ENCODE results near the gene SKIDA1. TPM values are rescaled to one million over a fixed set of nuclear protein-coding genes. Genes with fewer than 3 reads are reported as not detected.

The SKIDA1 gene
- polyA plus RNA-seq, 3 donors from 2014 or later, result not detected

DNA sequence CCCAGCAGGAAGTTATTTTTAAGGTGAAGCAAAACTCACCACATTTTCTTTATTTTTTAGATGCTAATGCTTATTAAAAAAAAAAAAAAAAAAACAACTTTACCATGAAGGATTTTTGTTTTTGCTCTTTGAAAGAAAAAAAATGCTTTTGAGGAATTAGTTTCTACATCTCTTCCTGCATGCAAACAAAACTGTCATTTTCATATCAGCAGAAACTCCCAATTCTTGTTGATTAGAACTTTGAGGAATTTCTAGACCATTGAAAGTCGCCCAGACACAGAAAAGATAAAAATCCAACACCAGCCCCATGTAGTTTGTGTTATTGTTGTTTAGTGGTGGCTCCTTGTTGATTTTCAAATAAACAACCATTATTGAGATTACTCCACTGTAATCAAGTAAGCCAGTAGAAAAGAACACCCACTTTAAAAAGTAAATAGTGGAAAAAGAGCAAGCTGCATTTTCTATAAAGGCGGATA, 14.3 kb downstream of the SKIDA1 start:
- Mint-ChIP-seq H3K36me3 (no peaks in the 10 kb centered on the region), H3K4me3 (no peak overlapping the region), H3K4me1 (peaks cover 4 to 6% of the 10 kb centered on the region in 2 donors), H3K27ac (no peak overlapping the region), H3K9me3 (peaks cover 0 to 2% (median 0%) of the 10 kb centered on the region in 6 donors), H3K27me3 (ENCODE audit: low read depth in 3 of 3) (peaks cover 17 to 29% (median 28%) of the 10 kb centered on the region in 3 donors)
- no peak for DNase-seq

DNA sequence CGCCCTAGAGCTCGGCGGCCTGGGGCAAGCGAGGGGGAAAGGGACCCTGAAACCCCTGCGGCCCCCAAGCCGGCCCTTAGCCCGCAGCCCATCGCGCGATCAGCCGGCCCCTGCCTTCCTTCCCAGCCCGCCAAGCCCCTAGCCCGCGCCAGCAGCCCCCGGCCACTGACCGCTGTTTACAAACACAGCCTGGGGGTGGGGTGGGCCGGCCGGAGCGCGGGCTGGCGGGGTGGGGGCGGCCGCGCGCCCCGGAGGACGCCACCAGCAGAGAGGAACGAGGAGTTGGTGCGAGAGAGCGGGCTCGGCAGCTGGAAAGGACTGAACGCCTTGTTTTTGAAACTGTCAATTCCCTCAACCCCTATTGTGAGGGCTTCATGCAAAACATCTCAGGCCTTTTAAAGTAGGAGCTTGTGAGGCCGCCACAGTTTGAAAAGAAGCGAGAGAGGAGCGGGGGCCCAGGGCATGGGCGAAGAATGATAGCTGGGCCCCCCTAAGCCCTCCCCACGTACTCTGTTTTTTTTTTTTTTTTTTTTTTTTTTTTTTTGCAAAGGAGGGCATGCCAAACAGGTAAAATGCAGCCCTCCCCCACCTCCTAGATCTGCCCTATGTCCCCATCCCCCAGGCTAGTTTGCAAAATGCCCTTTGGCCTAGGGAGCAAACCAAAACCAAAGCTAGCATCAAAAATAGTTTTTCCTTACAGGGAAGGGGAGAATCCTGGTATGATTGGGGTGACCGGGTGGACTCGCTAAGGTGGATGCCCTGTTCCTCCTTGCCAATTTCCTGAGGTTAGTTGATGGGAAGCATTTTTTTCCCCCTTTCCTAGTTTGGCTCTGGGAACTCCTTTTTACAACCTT, 15.0 kb downstream of the SKIDA1 start:
- no peak for DNase-seq
- H3K9me3 Mint-ChIP-seq, result peaks cover 0 to 2% (median 0%) of the 10 kb centered on the region in 6 donors
- H3K27ac Mint-ChIP-seq, result no peak overlapping the region
- peaks cover 10 to 23% (median 21%) of the 10 kb centered on the region in 3 donors for H3K27me3 Mint-ChIP-seq (ENCODE audit: low read depth in 3 of 3)
- no peak overlapping the region for H3K4me3 Mint-ChIP-seq
- no peaks in the 10 kb centered on the region for H3K36me3 Mint-ChIP-seq
- H3K4me1 Mint-ChIP-seq, result no peaks in the 10 kb centered on the region

DNA sequence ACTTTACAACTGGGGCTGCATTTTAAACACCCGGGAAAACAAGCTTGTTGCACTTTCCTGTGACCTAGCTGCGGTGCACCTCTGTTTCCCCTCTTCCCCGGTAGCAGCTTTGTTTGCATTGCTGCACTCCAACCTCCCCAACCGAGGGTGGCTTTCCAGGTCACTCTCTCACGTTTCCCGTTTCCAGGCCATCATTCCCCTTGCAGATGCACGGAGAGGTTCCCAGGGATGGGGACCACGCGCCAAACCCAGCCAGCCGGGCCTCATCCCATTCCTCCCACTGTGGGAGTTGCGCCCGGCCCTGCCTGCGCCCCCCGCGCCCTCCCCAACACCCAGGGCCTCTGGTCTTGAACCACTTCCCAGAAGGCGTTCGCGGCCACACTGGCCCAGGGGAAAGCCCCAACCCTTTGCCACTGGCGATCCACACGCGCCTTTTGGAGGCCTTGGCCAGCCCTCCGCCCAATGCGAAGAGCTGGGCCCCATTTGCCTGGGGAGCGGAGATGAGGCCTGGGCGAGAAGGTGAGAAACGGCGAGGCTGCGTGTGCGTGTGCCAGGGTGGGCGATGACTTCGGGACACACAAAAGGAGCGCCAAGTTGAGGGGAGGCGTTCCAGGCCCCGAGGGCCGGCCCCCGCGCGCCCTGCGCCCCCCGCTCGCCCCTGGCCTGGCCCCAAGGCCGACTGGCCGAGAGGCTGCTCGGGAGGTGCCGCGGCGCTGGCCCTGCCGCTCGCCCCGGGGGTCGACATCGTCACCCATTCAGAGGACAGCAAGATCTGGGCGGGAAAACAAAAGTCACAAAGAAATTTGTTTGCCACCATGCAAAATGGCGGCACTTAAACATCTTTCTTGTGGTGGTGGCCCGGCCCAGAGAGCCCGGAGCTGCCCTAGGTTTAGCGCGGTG, 15.9 kb downstream of the SKIDA1 start:
- Mint-ChIP-seq H3K27ac (no peak overlapping the region), H3K9me3 (peaks cover 0 to 2% (median 0%) of the 10 kb centered on the region in 6 donors), H3K4me1 (no peaks in the 10 kb centered on the region), H3K36me3 (no peaks in the 10 kb centered on the region), H3K4me3 (no peak overlapping the region), H3K27me3 (ENCODE audit: low read depth in 3 of 3) (peaks cover 11 to 26% (median 20%) of the 10 kb centered on the region in 3 donors)
- no peak for DNase-seq

DNA sequence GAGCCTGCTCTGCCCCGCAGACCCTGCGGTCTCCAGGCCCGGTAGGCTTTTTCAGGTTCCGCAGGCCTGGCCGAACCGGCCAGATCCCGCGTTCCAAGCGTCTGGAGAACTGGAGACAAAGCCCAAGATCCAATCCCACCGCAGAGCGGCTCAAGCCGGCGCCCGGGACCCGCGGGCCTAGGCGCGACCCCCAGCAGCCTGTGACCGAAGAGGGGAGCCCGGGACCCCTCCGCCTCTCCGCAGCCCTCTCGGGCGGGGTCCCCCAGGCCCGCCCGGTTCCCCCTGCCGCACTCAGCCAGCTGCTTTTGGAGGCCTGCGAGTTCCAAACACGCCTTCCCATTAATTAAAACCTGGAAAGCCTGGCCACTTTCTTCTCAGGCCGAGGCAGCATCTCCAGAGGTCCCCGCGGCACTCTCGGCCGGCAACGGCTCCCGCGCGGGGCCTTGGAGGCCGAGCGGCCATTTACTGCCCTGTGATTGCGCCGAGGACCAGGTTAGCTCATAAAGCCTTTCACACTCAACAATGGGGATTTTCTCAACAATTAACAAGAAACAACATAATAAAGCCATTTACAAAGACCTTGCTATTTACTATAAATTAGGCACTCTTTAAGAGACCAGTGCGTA, 16.7 kb downstream of the SKIDA1 start:
- Mint-ChIP-seq H3K27ac (no peak overlapping the region), H3K27me3 (ENCODE audit: low read depth in 3 of 3) (peaks cover 12 to 26% (median 22%) of the 10 kb centered on the region in 3 donors), H3K4me1 (no peaks in the 10 kb centered on the region), H3K4me3 (no peak overlapping the region), H3K36me3 (no peaks in the 10 kb centered on the region), H3K9me3 (peaks cover 0 to 2% (median 0%) of the 10 kb centered on the region in 6 donors)
- no peak for DNase-seq

DNA sequence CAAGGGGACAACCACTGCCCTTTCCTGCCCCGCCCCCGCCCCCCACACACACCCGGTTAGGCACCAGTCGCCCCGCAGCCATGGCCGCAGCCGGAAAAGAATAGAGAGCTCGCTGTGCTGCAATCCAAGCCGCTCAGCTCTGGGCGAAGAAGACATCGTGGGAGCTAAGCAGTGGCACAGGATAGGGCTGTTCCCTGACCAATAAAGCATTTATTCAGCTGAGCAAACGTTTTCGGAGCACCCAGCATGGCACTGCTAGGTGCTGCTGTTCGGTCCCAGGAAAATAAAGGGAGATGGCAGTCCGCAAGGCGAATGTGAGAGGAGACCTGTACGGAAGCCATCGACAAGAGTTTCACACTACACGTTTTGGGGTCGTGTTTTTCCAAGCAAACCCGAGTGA, 18.3 kb downstream of the SKIDA1 start:
- H3K4me3 Mint-ChIP-seq, result no peak overlapping the region
- H3K27me3 Mint-ChIP-seq (ENCODE audit: low read depth in 3 of 3), result peaks cover 10 to 17% (median 14%) of the 10 kb centered on the region in 3 donors
- no peaks in the 10 kb centered on the region for H3K4me1 Mint-ChIP-seq
- H3K36me3 Mint-ChIP-seq, result no peaks in the 10 kb centered on the region
- no peak overlapping the region for H3K27ac Mint-ChIP-seq
- no peak for DNase-seq
- H3K9me3 Mint-ChIP-seq, result no peaks in the 10 kb centered on the region

DNA sequence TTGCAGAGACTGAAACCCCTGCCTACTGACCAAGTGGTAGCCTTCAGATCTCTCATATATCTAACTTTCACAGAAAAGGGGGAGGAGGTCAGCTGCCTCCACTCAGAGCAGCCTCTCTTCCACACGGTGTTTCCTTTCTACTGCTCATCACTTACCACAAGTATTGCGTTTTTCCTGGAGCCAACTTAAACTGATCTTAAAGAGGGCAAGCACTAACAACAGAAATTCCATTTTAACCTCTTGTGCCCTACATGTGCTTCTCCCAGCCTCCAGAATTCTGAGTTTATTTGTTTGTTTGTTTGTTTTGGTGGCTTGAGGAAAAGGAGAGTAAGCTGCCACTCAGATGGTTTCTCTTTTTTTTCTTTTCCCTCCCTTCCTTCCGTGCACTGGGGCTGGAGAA, 19.1 kb downstream of the SKIDA1 start:
- Mint-ChIP-seq H3K9me3 (no peaks in the 10 kb centered on the region), H3K27ac (no peak overlapping the region), H3K4me1 (no peaks in the 10 kb centered on the region), H3K4me3 (no peak overlapping the region), H3K27me3 (ENCODE audit: low read depth in 3 of 3) (peaks cover 9 to 19% (median 16%) of the 10 kb centered on the region in 3 donors), H3K36me3 (no peaks in the 10 kb centered on the region)
- no peak for DNase-seq

DNA sequence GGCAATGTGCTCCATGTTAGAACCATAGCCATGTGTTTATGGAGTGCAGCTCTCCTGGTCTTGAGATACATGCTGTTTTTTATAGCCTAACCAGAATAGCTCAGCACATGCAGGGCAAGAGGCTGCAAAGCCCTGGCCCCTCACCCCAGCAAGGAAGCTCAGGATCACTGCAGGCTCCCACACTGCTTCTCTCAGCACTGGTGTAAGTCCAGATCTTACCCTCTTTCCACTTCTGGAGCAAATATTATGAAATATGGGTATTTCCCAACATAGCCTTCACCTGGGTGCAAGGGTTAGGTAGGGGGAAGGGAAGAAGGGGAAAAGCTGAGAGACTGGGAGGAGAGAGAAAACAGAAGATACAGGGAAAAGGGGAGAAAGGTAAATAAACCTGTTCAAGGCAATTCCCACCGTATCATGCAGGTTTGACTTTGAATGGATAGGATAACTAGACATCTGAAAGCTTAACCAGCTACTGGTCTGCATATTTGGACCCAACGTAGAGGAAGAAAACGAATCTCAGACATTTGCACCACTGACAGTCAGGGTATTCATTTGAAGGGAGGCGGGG, 19.7 kb downstream of the SKIDA1 start:
- Mint-ChIP-seq H3K27me3 (ENCODE audit: low read depth in 3 of 3) (peaks cover 12 to 19% (median 15%) of the 10 kb centered on the region in 3 donors), H3K36me3 (no peaks in the 10 kb centered on the region), H3K4me1 (no peaks in the 10 kb centered on the region), H3K9me3 (no peaks in the 10 kb centered on the region), H3K4me3 (no peak overlapping the region), H3K27ac (no peak overlapping the region)
- no peak for DNase-seq

DNA sequence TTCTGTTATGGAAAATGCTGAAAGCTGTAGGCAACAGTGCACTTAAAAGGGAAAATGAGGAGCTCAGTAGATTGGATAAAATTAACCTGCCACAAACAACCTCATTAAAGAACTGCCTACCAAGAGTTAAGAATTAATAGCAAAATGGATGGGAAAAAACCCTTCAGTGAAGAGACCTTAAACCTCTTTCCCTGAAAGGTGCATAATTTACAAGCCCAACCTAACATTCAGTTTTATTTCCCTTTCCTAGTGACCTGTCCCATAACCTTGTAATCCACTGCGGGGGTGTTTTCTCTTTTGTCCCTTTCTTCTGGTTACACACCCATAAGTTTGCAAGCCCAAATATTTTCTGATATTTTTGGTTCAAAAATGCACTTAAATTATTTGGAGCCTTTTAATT, 21.9 kb downstream of the SKIDA1 start:
- Mint-ChIP-seq H3K4me3 (no peak overlapping the region), H3K27me3 (ENCODE audit: low read depth in 3 of 3) (peaks cover 18 to 30% (median 23%) of the 10 kb centered on the region in 3 donors), H3K9me3 (no peaks in the 10 kb centered on the region), H3K4me1 (no peaks in the 10 kb centered on the region), H3K27ac (no peak overlapping the region), H3K36me3 (no peaks in the 10 kb centered on the region)
- DNase-seq, result no peak

DNA sequence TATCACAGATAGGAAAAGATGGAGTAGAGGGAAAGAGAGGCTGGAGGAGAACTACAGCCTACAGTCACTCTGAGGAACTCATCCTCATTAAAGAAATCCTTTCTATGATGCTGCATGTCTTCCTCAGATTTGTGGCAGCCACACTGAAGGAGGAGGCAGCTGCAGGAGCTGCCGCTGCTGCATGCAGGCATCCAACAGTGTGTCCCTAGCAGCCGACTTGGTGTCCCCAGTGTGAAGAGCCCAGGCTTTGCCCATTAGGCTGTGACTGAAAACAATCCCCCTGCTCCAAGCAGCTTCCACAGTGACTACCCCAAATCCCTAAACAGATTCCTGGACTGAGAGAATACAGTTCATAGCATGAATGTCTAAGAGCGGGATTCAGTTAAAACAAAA, 23.1 kb downstream of the SKIDA1 start:
- DNase-seq, result no peak
- H3K27ac Mint-ChIP-seq, result no peak overlapping the region
- no peaks in the 10 kb centered on the region for H3K9me3 Mint-ChIP-seq
- H3K4me3 Mint-ChIP-seq, result no peak overlapping the region
- no peaks in the 10 kb centered on the region for H3K36me3 Mint-ChIP-seq
- peaks cover 22 to 33% (median 29%) of the 10 kb centered on the region in 3 donors for H3K27me3 Mint-ChIP-seq (ENCODE audit: low read depth in 3 of 3)
- peaks cover 2 to 10% of the 10 kb centered on the region in 2 donors for H3K4me1 Mint-ChIP-seq

DNA sequence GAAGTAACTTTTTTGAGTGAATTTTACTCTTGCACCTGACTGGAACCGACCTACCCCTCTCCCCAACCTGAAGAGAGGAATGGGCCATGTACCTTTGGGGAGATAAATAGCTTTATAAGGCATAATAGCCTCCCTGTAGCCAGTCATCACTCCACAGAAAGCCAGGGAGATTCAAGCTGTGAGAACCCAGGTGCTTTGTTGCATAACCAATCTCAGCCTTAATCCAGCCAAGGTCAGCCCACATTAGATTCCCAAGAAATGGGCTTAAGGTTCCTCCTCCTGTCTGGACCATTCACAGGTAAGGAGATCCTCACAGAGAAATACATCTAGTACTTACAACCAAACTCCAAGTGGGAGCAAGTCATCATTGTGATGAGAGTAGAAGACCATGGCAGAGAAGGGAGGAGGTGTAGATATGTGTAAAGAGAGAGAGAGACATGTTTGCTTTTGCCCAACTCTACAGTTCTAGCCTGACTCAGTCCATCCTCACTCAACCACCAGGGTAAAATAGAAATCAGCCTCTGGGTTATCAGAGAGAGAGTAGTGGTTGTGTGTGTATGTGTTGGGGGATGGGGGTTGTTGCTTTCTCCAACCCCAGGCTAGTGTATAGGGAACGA, 23.6 kb downstream of the SKIDA1 start:
- H3K9me3 Mint-ChIP-seq, result no peaks in the 10 kb centered on the region
- no peaks in the 10 kb centered on the region for H3K36me3 Mint-ChIP-seq
- peaks cover 23 to 32% (median 30%) of the 10 kb centered on the region in 3 donors for H3K27me3 Mint-ChIP-seq (ENCODE audit: low read depth in 3 of 3)
- no peak for DNase-seq
- H3K27ac Mint-ChIP-seq, result no peak overlapping the region
- H3K4me1 Mint-ChIP-seq, result peaks cover 3 to 13% of the 10 kb centered on the region in 2 donors
- no peak overlapping the region for H3K4me3 Mint-ChIP-seq

DNA sequence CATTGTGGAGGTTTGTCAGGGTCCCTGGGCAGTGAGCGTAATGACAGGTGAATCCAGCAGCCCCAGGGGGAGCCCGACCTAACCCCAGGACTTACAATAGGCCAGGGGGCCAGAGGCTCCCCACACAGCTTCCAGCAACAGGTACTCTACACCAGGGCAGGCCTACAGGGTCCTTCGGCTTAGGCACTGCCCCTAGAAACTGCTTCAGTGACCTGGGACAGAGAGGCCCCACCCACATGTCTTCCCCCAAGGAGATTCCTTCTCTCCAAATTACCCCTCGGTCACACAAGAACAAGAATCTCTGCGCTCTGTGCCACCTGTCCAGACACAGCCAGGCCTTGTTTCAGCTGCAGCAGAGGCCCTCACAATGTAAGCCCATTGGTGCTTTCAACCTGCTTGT, 24.4 kb downstream of the SKIDA1 start:
- Mint-ChIP-seq H3K36me3 (no peaks in the 10 kb centered on the region), H3K27ac (no peak overlapping the region), H3K9me3 (no peaks in the 10 kb centered on the region), H3K4me1 (peaks cover 4 to 13% of the 10 kb centered on the region in 2 donors), H3K27me3 (ENCODE audit: low read depth in 3 of 3) (peaks cover 21 to 33% (median 32%) of the 10 kb centered on the region in 3 donors), H3K4me3 (no peak overlapping the region)
- DNase-seq, result no peak

DNA sequence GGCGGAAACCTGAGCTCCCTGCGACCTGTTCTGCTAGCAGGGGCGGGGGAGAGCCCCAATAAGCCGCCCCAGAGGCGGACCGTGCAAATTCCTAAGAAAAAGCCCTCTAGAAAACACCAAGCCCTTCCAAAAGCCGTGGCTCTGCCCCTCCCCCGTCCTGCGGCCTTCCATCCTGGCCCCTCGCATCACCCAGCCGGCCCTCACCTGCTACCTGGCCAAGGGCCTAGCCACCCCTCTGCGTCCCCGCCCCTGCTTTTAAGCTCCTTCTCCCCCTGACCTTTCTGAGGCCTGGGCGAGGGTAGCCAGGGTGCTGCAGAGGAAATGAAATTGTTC, 24.9 kb downstream of the SKIDA1 start:
- Mint-ChIP-seq H3K36me3 (no peaks in the 10 kb centered on the region), H3K9me3 (no peaks in the 10 kb centered on the region), H3K4me3 (no peak overlapping the region), H3K27me3 (ENCODE audit: low read depth in 3 of 3) (peaks cover 22 to 34% (median 32%) of the 10 kb centered on the region in 3 donors), H3K4me1 (peaks cover 5 to 15% of the 10 kb centered on the region in 2 donors), H3K27ac (no peak overlapping the region)
- no peak for DNase-seq
